Stimulated activated memory B cell treated with anti-CD40 and anti-IgM and Interleukin-4, amounts not matched to agents 10 μg/mL and 1 μg/mL and 100 μg/mL, for 72 hours (primary cell): ENCODE measurements around the gene RSAD1.

Source experiments
- ATAC-seq: fragments of 150-1000 bp; cut with Tn5 transposase; 2 replicates; pipeline ENCODE4 v1.10.0; 2021
- H3K27ac Mint-ChIP-seq: one replicate; pipeline ENCODE4 v1.8.0; 2022; ENCODE audit warnings: mild to moderate bottlenecking, mixed read lengths
- H3K27me3 Mint-ChIP-seq: one replicate; pipeline ENCODE4 v1.8.0; 2022; ENCODE audit warnings: mixed read lengths
- H3K36me3 Mint-ChIP-seq: one replicate; pipeline ENCODE4 v1.8.0; 2022; ENCODE audit warnings: mixed read lengths
- H3K4me1 Mint-ChIP-seq: one replicate; pipeline ENCODE4 v1.8.0; 2022; ENCODE audit warnings: mixed read lengths
- H3K4me3 Mint-ChIP-seq: one replicate; pipeline ENCODE4 v1.8.0; 2022; ENCODE audit warnings: mild to moderate bottlenecking, moderate library complexity, mixed read lengths
- H3K9me3 Mint-ChIP-seq: one replicate; pipeline ENCODE4 v1.8.0; 2022; ENCODE audit warnings: mixed read lengths

Gene RSAD1

DNA sequence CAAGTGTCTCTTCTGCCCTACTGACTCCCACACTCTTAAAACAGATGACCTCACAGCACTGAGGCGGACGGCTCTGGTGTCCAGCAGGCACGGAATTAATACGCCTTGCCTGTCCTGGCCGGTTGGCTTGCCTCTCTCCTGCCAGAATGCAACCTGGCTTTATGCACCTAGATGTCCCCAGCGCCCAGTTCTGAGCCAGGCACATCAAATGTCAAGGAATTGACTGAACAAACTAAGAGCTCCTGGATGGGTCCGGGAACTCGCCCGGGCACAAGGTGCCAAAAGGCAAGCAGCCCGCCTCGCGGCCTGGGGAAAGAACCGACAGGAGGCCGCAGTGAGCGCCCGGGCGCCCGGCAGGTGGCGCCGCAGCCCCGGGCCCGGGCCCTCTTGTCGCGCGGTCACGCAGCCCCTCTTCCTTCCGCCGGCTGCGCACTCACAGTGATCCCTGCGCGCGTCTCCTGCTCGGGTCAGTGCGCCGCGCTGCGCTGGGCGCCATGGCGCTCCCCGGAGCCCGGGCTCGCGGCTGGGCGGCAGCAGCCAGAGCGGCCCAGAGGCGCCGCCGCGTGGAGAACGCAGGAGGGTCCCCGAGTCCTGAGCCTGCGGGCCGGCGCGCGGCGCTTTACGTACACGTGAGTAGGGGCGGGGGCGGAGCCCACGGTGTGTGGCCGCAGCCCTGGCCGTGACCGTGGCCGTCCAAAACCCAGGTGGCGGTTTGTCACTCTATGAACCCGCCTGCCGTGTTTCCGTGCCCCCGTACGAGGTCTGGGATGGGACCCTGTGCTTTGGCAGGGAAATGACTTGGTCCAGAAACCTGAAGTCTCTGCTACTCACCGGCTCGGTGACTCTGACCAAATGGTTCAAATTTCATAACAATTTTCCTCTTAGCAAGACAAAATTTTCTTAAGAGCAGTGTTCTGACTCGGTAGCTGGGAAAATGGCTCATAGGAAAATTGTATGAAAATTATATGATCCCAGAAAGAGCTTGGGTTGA is at the start of gene RSAD1:
RSAD1 (plus strand) TSS at position 470 of the 991 bp plus-strand sequence; CDS start at position 495, 25 bp downstream.
- Mint-ChIP-seq H3K27me3 (no peaks in the 10 kb centered on the region), H3K9me3 (no peaks in the 10 kb centered on the region), H3K4me1 (peaks cover 33% of the 10 kb centered on the region), H3K36me3 (peaks cover 13% of the 10 kb centered on the region), H3K4me3 (peak within 1 kb of the TSS; percentile 75), H3K27ac (peak within 1 kb of the TSS; percentile 91)
- peak; percentile 97 for ATAC-seq

DNA sequence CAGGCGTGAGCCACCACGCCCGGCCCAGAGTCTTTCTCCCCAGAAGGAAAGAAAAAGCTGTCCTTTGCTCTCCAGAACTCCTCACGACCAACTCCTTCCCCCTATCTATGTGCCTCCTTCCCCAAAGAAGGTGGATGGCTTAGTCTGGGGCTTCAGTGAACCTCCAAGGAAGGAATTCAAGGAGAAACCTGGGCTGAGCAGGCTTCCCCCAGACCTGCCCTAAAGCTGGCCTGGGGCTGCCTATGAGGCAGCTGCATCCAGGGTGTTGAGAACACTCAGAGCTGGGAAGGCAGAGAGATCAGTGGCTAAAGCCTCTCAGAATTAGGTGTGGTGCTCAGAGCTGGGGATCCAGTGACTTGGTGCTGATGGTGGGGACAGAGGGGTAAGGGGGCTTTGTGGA is 48.9 kb upstream of the RSAD1 start:
- no peaks in the 10 kb centered on the region for H3K9me3 Mint-ChIP-seq
- ATAC-seq: no peak
- H3K36me3 Mint-ChIP-seq: peaks cover 5% of the 10 kb centered on the region
- no peak overlapping the region for H3K4me3 Mint-ChIP-seq
- H3K27ac Mint-ChIP-seq: peak overlapping the region; percentile 14
- peaks cover 51% of the 10 kb centered on the region for H3K4me1 Mint-ChIP-seq
- H3K27me3 Mint-ChIP-seq: no peaks in the 10 kb centered on the region

DNA sequence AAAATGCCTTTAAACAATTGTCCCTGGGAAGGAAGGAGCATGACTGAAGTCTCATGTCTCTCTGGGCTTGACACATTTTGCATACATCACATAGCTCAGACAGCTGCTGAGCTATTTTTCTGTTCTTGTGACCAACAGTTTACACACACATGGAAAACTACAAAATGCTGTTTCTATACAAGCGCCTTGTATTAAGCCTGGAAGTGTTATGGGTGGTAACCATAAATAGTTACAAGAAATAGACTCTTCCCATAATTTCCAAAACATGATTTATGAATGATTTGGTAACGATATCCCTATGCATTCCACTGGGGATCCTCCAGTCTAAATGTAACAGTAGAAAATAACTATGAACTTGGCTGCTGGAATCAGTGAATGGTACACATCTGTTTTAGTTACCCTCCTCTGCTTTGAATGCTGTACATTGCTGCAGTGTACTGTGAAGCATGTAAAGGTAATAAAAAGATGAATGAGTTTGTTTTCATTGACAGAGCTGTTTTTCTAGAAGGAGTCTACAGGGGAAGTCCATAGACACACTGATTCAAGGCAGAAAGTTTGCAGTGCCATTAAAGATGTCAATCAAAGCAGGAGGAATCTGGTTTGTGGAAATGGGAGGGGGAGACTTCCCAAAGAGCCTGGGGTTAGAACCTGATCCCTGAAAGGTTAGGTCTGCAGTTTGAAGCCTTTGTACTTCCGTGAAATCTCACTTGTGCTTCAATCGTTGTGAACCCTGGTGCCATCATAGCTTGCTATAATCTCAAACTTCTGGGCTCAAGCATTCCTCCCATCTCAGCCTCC is 47.6 kb upstream of the RSAD1 start:
- H3K27ac Mint-ChIP-seq: peak overlapping the region; percentile 23
- H3K27me3 Mint-ChIP-seq: no peaks in the 10 kb centered on the region
- H3K9me3 Mint-ChIP-seq: no peaks in the 10 kb centered on the region
- peaks cover 5% of the 10 kb centered on the region for H3K36me3 Mint-ChIP-seq
- no peak overlapping the region for H3K4me3 Mint-ChIP-seq
- H3K4me1 Mint-ChIP-seq: peaks cover 39% of the 10 kb centered on the region
- ATAC-seq: no peak

DNA sequence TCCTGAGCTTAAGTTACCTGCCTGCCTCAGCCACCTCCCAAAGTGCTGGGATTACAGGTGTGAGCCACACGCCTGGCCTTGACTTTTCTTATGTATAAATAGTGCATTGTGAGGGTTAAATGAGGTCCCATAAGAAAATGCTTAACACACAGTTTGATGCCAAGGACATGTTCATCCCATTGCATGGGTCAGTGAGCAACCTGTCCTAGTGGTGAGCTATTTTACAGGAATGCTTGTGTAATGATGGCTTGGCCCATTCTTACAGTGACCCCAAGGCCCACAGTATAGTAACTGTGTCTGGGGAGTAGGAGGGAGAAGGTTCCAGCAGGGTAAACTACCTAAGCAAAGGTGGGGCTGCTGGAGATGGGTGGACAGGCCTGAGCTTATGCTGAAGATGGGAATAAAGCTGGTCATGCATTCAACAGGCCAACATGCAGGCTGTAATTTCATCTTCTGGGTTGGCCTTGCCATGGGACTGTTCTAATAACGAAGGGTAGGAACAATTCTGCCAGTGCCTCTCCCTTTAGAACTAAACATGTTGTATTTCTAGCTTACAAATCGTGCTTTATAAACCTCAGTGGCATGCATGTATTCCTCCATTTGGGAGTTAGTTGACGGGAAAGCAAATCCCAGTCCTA is 46.4 kb upstream of the RSAD1 start:
- H3K4me3 Mint-ChIP-seq: no peak overlapping the region
- peaks cover 31% of the 10 kb centered on the region for H3K4me1 Mint-ChIP-seq
- ATAC-seq: no peak
- H3K27me3 Mint-ChIP-seq: no peaks in the 10 kb centered on the region
- H3K9me3 Mint-ChIP-seq: no peaks in the 10 kb centered on the region
- peak overlapping the region; percentile 23 for H3K27ac Mint-ChIP-seq
- peaks cover 11% of the 10 kb centered on the region for H3K36me3 Mint-ChIP-seq

DNA sequence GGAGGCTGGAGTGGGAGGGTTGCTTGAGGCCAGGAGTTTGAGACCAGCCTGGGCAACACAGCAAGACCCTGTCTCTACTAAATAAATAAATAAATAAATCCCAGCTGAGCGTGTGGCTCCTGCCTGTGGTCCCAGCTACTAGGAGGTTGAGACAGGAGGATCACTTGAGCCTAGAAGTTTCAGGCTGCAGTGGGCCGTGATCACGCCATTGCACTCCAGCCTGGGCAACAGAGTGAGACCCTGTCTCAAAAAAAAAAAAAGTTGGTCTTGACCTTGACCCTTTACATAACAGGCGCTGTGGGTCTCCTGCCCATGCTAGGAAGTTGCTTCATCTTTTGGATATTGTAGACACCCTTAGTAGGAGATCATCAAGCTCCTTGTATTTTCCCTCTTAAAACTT is 41.3 kb upstream of the RSAD1 start:
- no peak for ATAC-seq
- no peak overlapping the region for H3K4me3 Mint-ChIP-seq
- H3K4me1 Mint-ChIP-seq: peaks cover 6% of the 10 kb centered on the region
- H3K27me3 Mint-ChIP-seq: no peaks in the 10 kb centered on the region
- H3K36me3 Mint-ChIP-seq: peaks cover 12% of the 10 kb centered on the region
- H3K9me3 Mint-ChIP-seq: no peaks in the 10 kb centered on the region
- H3K27ac Mint-ChIP-seq: no peak overlapping the region

DNA sequence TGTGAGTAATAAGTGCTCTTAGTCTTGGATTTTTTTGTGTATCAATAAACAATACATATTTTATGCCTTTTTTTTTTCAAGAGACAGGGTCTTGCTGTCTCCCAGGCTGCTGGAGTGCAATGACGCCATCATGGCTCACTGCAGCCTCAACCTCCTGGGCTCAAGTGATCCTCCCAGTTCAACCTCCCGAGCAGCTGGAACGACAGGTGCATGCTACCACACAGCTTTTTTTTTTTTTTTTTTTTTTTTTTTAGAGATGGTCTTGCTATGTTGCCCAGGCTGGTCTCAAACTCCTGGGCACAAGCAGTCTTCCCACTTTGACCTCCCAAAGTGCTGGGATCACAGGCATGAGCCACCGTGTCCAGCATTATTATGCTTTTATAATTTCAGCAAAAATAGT is 39.7 kb upstream of the RSAD1 start:
- no peaks in the 10 kb centered on the region for H3K27me3 Mint-ChIP-seq
- no peaks in the 10 kb centered on the region for H3K9me3 Mint-ChIP-seq
- ATAC-seq: no peak
- H3K27ac Mint-ChIP-seq: no peak overlapping the region
- H3K36me3 Mint-ChIP-seq: peaks cover 12% of the 10 kb centered on the region
- H3K4me3 Mint-ChIP-seq: no peak overlapping the region
- H3K4me1 Mint-ChIP-seq: peaks cover 6% of the 10 kb centered on the region

DNA sequence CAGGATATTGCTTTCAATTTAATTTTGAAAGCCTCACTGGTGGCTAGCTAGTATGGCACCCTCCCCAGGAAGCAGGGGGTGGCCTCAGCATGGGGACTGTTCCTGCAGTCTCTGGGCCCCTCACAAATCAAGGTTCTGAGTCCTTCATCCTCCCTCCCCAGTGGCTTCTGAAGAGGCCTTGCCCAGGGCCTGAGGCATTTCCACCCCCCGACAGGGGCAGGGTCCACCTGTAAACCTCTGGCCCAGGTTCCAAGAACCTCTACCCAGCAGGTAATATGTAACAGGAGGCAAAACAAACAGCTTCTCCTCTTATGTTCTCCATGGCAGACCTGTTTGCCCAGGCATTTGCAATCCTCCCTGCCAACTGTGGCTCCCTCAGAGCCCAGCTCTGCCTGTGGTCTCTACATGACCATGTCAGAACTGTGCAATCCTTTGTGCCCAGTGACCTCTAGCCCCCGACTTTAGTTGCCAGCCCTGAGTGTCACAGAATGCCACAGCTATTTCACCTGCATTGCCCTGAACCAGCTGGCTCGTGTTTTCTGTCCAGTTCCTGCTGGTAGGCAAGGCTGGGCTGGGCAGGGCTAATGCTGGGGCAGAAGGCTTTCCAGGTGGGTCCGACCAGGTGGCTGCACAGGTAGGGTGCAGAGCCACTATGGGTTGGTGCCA is 38.4 kb upstream of the RSAD1 start:
- peaks cover 6% of the 10 kb centered on the region for H3K4me1 Mint-ChIP-seq
- H3K9me3 Mint-ChIP-seq: no peaks in the 10 kb centered on the region
- no peak overlapping the region for H3K4me3 Mint-ChIP-seq
- ATAC-seq: no peak
- H3K27ac Mint-ChIP-seq: no peak overlapping the region
- peaks cover 12% of the 10 kb centered on the region for H3K36me3 Mint-ChIP-seq
- H3K27me3 Mint-ChIP-seq: no peaks in the 10 kb centered on the region

DNA sequence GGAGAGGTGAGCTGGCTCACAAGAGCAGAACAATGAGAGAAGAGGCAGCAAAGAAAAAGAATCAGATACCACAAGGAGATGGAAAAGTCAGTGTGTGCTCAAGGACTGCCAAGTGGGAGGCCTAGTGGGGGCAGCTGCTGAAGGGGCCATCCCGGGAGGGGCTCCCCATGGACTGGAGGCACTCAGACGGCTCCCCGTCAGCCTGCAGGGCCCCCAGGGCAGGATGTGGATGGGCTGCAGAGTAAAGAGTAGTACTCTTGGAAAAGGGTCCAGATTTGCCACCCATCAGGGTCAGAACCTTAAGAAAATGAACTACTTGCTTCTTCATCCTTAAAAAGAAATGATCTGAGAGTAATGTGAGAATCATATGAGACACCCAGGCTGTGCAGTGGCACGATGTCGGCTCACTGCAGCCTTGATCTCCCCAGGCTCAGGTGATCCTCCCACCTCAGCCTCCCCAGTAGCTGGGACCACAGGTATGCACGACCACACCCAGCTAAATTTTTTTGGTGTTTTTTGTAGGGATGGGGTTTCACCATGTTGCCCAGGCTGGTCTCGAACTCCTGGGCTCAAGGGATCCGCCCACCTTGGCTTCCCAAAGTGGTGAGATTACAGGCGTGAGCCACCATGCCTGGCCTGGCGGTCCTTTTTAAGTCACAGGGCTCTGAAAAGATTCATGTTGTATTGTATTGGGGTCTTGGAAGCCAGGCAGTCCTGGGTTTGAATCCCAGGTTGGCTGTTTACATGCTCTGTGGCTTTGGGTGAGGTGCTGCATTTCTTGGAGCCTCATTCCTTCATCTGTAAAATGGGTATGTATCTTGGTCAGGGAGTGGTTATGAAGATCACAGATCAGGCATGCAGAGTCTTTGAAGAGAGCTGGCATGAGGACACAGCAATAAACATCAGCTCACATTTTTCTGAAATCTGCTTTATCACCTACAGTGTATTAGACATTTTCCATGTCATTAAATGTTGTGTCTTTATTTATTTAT is 37.5 kb upstream of the RSAD1 start:
- Mint-ChIP-seq H3K27ac (no peak overlapping the region), H3K36me3 (peaks cover 12% of the 10 kb centered on the region), H3K4me3 (no peak overlapping the region), H3K27me3 (no peaks in the 10 kb centered on the region), H3K9me3 (no peaks in the 10 kb centered on the region), H3K4me1 (peaks cover 6% of the 10 kb centered on the region)
- no peak for ATAC-seq

DNA sequence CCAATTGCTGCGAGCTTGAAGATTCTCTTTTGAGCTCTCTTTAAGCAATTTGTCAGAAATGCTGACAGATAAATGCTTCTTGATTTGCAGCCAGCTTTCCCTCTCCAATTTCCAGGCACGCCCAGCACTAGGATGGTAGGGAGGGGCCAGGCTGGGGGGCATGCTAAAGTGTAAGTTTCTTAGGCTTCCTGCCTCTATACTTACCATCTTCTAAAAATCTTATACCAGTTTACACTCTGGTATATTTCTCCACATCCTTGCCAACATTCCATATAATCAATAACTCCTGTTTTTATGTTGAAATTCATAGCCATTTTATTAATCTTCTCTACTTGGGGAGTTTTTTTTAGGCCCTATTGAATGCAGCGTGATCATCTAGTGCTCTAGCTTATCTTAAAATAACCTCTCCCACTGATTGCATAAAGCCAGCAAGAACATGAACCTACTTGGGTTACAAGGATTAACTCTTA is 35.1 kb upstream of the RSAD1 start:
- Mint-ChIP-seq H3K9me3 (no peaks in the 10 kb centered on the region), H3K36me3 (peaks cover 11% of the 10 kb centered on the region), H3K4me3 (no peak overlapping the region), H3K27ac (no peak overlapping the region), H3K27me3 (no peaks in the 10 kb centered on the region), H3K4me1 (peaks cover 10% of the 10 kb centered on the region)
- ATAC-seq: no peak

DNA sequence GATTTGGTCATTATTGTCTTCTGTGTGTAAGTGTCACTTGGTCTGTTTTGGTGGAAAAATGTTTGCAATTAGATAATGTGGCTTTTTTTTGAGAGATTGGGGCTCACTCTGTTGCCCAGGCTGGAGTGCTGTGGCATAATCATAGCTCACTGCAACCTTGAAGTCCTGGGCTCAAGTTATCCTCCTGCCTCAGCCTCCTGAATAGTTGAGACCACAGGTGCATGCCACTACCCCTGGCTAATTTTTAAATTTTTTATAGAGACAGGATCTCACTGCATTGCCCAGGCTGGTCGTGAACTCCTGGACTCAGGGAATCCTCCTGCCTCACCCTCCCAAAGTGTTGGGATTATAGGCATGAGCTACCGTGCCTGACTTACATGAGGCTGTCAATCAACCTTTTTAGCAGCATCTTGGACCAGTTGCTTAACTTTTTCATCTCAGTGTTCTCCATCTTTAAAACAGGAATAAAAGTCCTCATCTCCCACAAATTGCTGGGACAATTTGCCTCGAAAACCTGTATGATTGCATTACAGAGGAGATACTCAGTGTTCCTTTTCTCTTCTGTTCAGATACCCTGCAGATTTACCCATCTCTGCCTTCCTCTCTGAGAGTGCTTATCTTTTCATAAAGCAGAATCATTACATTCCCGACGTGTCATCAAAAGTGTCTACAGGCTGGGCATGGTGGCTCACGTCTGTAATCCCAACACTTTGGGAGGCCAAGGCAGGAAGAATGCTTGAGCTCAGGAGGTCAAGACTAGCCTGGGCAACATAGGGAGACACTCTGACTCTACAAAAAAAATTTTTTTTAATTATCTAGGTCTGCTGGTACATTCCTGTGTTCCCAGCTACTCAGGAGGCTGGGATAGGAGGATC is 33.6 kb upstream of the RSAD1 start:
- Mint-ChIP-seq H3K4me1 (peaks cover 10% of the 10 kb centered on the region), H3K27ac (no peak overlapping the region), H3K9me3 (no peaks in the 10 kb centered on the region), H3K27me3 (no peaks in the 10 kb centered on the region), H3K4me3 (no peak overlapping the region), H3K36me3 (peaks cover 11% of the 10 kb centered on the region)
- no peak for ATAC-seq

DNA sequence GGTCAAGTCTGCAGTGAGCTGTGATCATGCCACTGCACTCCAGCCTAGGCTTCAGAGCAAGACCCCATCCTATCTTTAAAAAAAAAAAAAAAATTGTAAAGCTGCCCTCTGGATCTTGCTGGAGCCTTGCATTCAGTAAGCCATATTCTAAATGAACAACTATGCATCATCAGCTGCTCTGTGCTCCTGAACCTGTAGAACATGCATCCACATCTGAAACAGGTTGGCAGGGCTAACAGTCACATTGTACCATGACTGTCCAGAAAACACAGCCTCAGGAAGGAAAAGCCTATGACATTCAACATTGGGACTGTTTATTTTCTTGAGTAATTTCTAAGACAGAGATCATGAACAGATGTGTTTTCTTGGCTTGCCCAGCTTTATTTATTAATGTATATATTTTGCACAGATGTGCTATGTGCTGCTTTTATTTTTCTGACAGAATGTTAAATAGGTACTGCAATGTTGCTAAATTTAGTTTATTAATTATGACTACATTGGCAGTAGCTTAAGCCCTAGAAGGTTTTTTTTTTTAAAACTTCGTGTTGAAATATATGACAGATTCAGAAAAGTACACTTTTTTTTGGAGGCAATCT is 32.8 kb upstream of the RSAD1 start:
- ATAC-seq: no peak
- H3K27ac Mint-ChIP-seq: no peak overlapping the region
- H3K36me3 Mint-ChIP-seq: peaks cover 6% of the 10 kb centered on the region
- peaks cover 5% of the 10 kb centered on the region for H3K4me1 Mint-ChIP-seq
- no peak overlapping the region for H3K4me3 Mint-ChIP-seq
- no peaks in the 10 kb centered on the region for H3K27me3 Mint-ChIP-seq
- H3K9me3 Mint-ChIP-seq: no peaks in the 10 kb centered on the region

DNA sequence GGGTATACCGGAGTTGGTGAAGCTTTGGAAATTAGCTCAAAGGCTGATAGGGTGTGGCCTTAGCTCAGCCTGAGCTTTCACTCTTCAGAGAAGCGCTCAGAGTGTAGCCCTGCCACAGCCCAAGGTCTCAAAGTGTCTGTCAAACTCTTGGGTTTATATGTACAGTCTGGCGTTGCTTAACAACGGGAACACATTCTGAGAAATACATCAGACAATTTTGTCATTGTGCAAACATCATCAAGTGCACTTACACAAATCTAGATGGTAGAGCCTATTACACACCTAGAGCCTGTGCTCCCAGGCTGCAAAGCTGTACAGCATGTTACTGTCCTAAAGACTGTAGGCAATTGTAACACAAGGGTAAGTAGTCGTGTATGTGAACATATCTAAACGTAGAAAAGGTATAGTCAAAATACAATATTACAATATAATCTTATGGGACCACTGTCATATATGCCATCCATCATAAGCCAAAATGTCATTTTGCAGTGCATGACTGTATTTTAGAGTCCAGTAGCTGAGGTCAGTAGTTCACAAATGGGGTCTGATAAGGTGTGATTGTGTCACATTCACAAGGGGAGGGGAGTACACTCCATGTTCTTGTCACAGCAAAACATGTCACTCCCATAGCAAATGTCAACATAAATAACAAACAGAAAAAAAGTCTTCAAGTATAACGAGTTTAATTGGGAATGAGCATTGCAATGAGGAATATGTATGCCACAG is 30.6 kb upstream of the RSAD1 start:
- H3K27me3 Mint-ChIP-seq: no peaks in the 10 kb centered on the region
- peak overlapping the region; percentile 66 for H3K27ac Mint-ChIP-seq
- peaks cover 19% of the 10 kb centered on the region for H3K4me1 Mint-ChIP-seq
- H3K9me3 Mint-ChIP-seq: no peaks in the 10 kb centered on the region
- no peak for ATAC-seq
- H3K36me3 Mint-ChIP-seq: peaks cover 5% of the 10 kb centered on the region
- no peak overlapping the region for H3K4me3 Mint-ChIP-seq
